H1 (cell line): ENCODE results near the gene RMDN2. TPM values are rescaled to one million over a fixed set of nuclear protein-coding genes. Genes with fewer than 3 reads are reported as not detected.

Source experiments
- BCL11A ChIP-seq, 2 experiments: IDR thresholded peaks; one replicate each; pipeline ENCODE4 v1.6.1; 2011; ENCODE audit warnings: low read depth in 2 of 2, low read length in 2 of 2, mild to moderate bottlenecking in 2 of 2
- CHD1 ChIP-seq: IDR thresholded peaks from 2 replicates; pipeline ENCODE4 v1.6.1; 2012; ENCODE audit warnings: low read depth, low read length, improper control_type of control experiment
- CTBP2 ChIP-seq: IDR thresholded peaks from 2 replicates; pipeline ENCODE4 v1.7.0; 2011; ENCODE audit warnings: borderline replicate concordance, mild to moderate bottlenecking, moderate library complexity, mixed read lengths, low read length; ENCODE audit not compliant: insufficient read depth, insufficient read length
- NANOG ChIP-seq: IDR thresholded peaks from 2 replicates; pipeline ENCODE4 v1.6.1; 2011; ENCODE audit warnings: low read length, low read depth, mild to moderate bottlenecking, inconsistent platforms; ENCODE audit not compliant: insufficient read depth, poor library complexity, severe bottlenecking
- PHF8 ChIP-seq: fragments of 200-600 bp; sonication (generic); conservative IDR thresholded peaks from 2 replicates; pipeline ENCODE4 v1.7.1; 2012; ENCODE audit warnings: low read depth, mild to moderate bottlenecking, inconsistent platforms, low read length, moderate library complexity
- RFX5 ChIP-seq: IDR thresholded peaks from 2 replicates; pipeline ENCODE4 v1.6.1; 2011; ENCODE audit warnings: low read depth, low read length, improper control_type of control experiment, borderline replicate concordance
- SIX5 ChIP-seq: IDR thresholded peaks from 2 replicates; pipeline ENCODE4 v1.6.1; 2011; ENCODE audit warnings: mild to moderate bottlenecking, low read depth, low read length
- SP4 ChIP-seq: IDR thresholded peaks from 2 replicates; pipeline ENCODE4 v1.6.1; 2012; ENCODE audit warnings: low read length, inconsistent platforms
- TAF7 ChIP-seq: optimal IDR thresholded peaks from 2 replicates; pipeline ENCODE3; 2011; ENCODE audit warnings: low read depth, mild to moderate bottlenecking, inconsistent platforms, low read length, moderate library complexity, borderline replicate concordance
- polyA plus RNA-seq, 7 experiments: library from polyadenylated mRNA; depleted of rRNA in 3 of 7; stranded (reverse) in 5 of 7; unstranded in 2 of 7; fragments of >200 nt in 5 of 7; fragments of 200-250 nt in 2 of 7; gene quantifications; 1 replicate in 5 of 7; 2 replicates in 1 of 7; 4 replicates in 1 of 7; pipeline versions ENCODE4 v1.2.1 to v1.2.3, GENCODE V29; 2011 to 2013; ENCODE audit warnings: missing spikeins in 2 of 7, mixed read lengths in 2 of 7
- total RNA-seq: library from RNA; stranded (reverse); fragmentation: NEBNext Ultra II Directional; extraction: Animal tissue kit (Norgen Biotek cat#: 25700); gene quantifications from 2 replicates; pipeline ENCODE4 v1.2.1, GENCODE V29; 2021

The RMDN2 gene
- total and polyA plus RNA-seq, 2 of the 8 experiments (the other 6 are each of a cell fraction or from before 2014, with no cell fraction given), result 0.53 to 3.0 TPM

DNA sequence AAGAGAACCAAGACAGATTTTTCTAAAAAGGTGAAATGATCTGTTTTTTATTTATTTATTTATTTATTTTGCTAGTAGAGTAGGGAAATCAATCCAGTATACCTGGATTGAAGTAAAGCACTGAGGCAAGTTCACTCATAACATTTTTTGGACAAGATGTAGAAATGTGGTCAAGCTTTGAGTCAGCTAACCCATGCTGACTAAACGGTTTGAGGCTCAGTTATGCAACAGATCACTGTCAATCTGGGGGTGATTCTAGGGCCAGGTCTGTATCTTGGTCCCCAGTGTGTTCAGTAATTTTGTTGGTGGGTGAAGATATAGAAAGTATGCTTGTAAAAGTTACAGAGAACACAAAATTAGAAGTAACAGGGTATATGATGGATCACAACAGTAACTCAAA lies 60.2 kb downstream of the RMDN2 start (continued):
- TF ChIP-seq SP4 (no peak), NANOG (no peak), SIX5 (no peak), CTBP2 (no peak), CHD1 (no peak), TAF7 (no peak), BCL11A (IDR thresholded peaks at IDR 0.05; ENCODE audit: low read depth in 2 of 2, low read length in 2 of 2) (no peak), PHF8 (no peak), RFX5 (no peak)
